HepG2 (cell line): Measurements from ENCODE around the gene USE1. TPM values are rescaled to one million over a fixed set of nuclear protein-coding genes. Genes with fewer than 3 reads are reported as not detected.

Source experiments
- CCAR2 ChIP-seq: fragments of 200-400 bp; formaldehyde crosslinking; optimal IDR thresholded peaks from 2 replicates; pipeline ENCODE3; 2018; ENCODE audit warnings: low read depth, mild to moderate bottlenecking, low read length, moderate library complexity
- CHD2 ChIP-seq: IDR thresholded peaks from 2 replicates; pipeline ENCODE4 v1.6.1; 2011; ENCODE audit warnings: low read depth, low read length, improper control_type of control experiment
- FIP1L1 ChIP-seq: fragments of 200-400 bp; formaldehyde crosslinking; IDR thresholded peaks from 2 replicates; pipeline ENCODE4 v1.6.1; 2018; ENCODE audit warnings: low read depth, mild to moderate bottlenecking, low read length, moderate library complexity, borderline replicate concordance; ENCODE audit not compliant: insufficient read depth
- GPN1 ChIP-seq: sonication (generic); formaldehyde crosslinking; IDR thresholded peaks from 2 replicates; pipeline ENCODE4 v1.5.1; 2020; ENCODE audit warnings: missing genetic modification reagents, borderline replicate concordance
- GTF2F1 ChIP-seq: fragments of 150-350 bp; IDR thresholded peaks from 2 replicates; pipeline ENCODE4 v1.6.1; 2014; ENCODE audit warnings: low read length
- HNRNPH1 ChIP-seq: fragments of 200-400 bp; formaldehyde crosslinking; optimal IDR thresholded peaks from 2 replicates; pipeline ENCODE3; 2017; ENCODE audit warnings: mild to moderate bottlenecking, low read depth, low read length
- HOXA3 ChIP-seq: sonication (generic); formaldehyde crosslinking; IDR thresholded peaks from 2 replicates; pipeline ENCODE4 v1.5.0; 2020; ENCODE audit warnings: missing genetic modification reagents
- KLF13 ChIP-seq: sonication (generic); formaldehyde crosslinking; IDR thresholded peaks from 2 replicates; pipeline ENCODE4 v1.4.0; 2020; ENCODE audit warnings: mild to moderate bottlenecking, missing genetic modification reagents
- KLF16 ChIP-seq, 2 experiments: sonication (generic) in 1 of 2; formaldehyde crosslinking in 1 of 2; IDR thresholded peaks; 2 replicates each; pipeline versions ENCODE4 v1.6.1 to v1.8.0; 2016 to 2023; ENCODE audit warnings: missing genetic modification reagents in 2 of 2, missing compliant biosample characterization in 1 of 2
- LCORL ChIP-seq, 2 experiments: fragments of 450-650 bp in 1 of 2; sonication (generic) in 1 of 2; formaldehyde crosslinking in 1 of 2; IDR thresholded peaks; 2 replicates each; pipeline versions ENCODE4 v1.5.0 to v1.6.1; 2017 to 2020; ENCODE audit warnings: antibody characterized with exemption in 1 of 2, missing genetic modification reagents in 1 of 2
- REL ChIP-seq: sonication (generic); formaldehyde crosslinking; conservative IDR thresholded peaks from 2 replicates; pipeline ENCODE4 v1.8.0; 2022; ENCODE audit warnings: mild to moderate bottlenecking, missing genetic modification reagents, moderate library complexity
- RNF219 ChIP-seq: sonication (generic); formaldehyde crosslinking; IDR thresholded peaks from 2 replicates; pipeline ENCODE4 v1.5.0; 2020; ENCODE audit warnings: mild to moderate bottlenecking, missing genetic modification reagents
- SNAI1 ChIP-seq: sonication (generic); formaldehyde crosslinking; IDR thresholded peaks from 2 replicates; pipeline ENCODE4 v1.5.0; 2020; ENCODE audit warnings: mild to moderate bottlenecking, missing genetic modification reagents, borderline replicate concordance
- STAT5B ChIP-seq: sonication (generic); formaldehyde crosslinking; IDR thresholded peaks from 2 replicates; pipeline ENCODE4 v1.4.0; 2020; ENCODE audit warnings: missing genetic modification reagents
- ZBTB49 ChIP-seq: sonication (generic); formaldehyde crosslinking; IDR thresholded peaks from 2 replicates; pipeline ENCODE4 v1.4.0; 2020; ENCODE audit warnings: missing genetic modification reagents, borderline replicate concordance
- ZFP36 ChIP-seq: fragments of 150-350 bp; IDR thresholded peaks from 2 replicates; pipeline ENCODE4 v1.6.1; 2018; ENCODE audit warnings: borderline replicate concordance, low read length, low read depth; ENCODE audit not compliant: partially characterized antibody
- ZFX ChIP-seq: sonication (generic); formaldehyde crosslinking; IDR thresholded peaks from 2 replicates; pipeline ENCODE4 v1.4.0; 2020; ENCODE audit warnings: mild to moderate bottlenecking, low read depth, missing genetic modification reagents, moderate library complexity
- ZNF326 ChIP-seq: sonication (generic); formaldehyde crosslinking; IDR thresholded peaks from 2 replicates; pipeline ENCODE4 v1.4.0; 2020; ENCODE audit warnings: missing genetic modification reagents, borderline replicate concordance
- ZNF605 ChIP-seq: sonication (generic); formaldehyde crosslinking; IDR thresholded peaks from 2 replicates; pipeline ENCODE4 v1.8.0; 2022; ENCODE audit warnings: mild to moderate bottlenecking, missing genetic modification reagents
- ZNF709 ChIP-seq: sonication (generic); formaldehyde crosslinking; IDR thresholded peaks from 2 replicates; pipeline ENCODE4 v1.5.0; 2020; ENCODE audit warnings: mild to moderate bottlenecking, missing genetic modification reagents
- ZNF710 ChIP-seq: sonication (generic); formaldehyde crosslinking; IDR thresholded peaks from 2 replicates; pipeline ENCODE4 v1.5.0; 2020; ENCODE audit warnings: mild to moderate bottlenecking, missing genetic modification reagents, borderline replicate concordance
- polyA plus RNA-seq, 8 experiments: library from polyadenylated mRNA; depleted of rRNA in 3 of 8; stranded (reverse) in 7 of 8; unstranded in 1 of 8; fragments of >200 nt; fragmentation: Illumina TruSeq in 4 of 8; extraction: Trizol in 4 of 8; gene quantifications; 2 replicates each; pipeline versions ENCODE4 v1.2.1 to v1.2.3, GENCODE V29; 2011 to 2016; ENCODE audit warnings: low read depth in 4 of 8, missing spikeins in 1 of 8, mixed read lengths in 1 of 8; ENCODE audit not compliant: insufficient read depth in 1 of 8
- total RNA-seq, 5 experiments: library from RNA; depleted of rRNA; stranded (reverse); fragments of >200 nt; fragmentation: Illumina TruSeq; extraction: Trizol; gene quantifications; 2 replicates each; pipeline ENCODE4 v1.2.3, GENCODE V29; 2016; ENCODE audit warnings: low read depth in 1 of 5

The USE1 gene
- total and polyA plus RNA-seq, 2 of the 13 experiments (the other 11 are each of a cell fraction or from before 2014, with no cell fraction given): 9.9 to 17.6 TPM

DNA sequence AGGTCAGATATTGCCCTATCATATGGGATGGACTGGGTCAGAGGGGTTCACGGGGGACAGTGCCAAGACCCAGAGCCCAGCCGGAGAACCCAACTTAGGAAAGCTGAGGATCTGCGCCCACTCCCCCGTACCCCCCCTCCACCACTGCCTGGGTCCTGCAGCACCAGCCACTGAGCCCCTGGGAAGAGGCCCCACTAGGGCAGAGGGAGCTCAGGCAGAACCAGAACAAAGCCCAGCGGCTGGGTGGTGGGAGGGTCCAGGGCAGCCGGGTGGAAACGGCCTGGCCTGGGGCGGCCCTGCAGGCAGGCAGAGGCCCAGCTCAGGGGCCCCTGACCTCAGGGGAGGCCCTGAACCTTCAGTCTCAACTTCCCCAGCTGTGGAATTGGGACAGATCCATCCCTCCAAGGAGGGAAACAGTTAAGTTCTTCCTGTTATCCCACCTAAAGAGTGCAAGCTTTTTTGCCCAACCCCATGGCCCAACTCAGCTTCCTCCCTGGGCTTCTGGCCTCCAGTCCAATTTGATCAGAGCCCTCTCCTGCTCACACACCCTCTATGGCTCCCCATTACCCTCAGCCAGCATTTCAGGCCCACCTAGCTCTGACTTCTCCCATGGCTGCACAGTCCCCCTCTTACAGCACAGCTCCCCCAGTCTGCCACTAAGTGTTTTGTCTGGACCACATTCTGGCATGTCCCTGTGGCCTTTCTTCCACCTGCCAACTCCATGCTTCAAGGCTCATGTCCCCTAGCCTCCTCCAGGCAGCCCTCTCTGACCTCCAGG, 27.5 kb downstream of the USE1 start (continued):
- no peak for TF ChIP-seq SNAI1 (CRISPR knock-in tag)
- no peak for TF ChIP-seq HNRNPH1
- TF ChIP-seq ZNF710 (CRISPR knock-in tag): no peak
- TF ChIP-seq RNF219 (CRISPR knock-in tag): no peak
- TF ChIP-seq ZFP36: peak; percentile 9
- no peak for TF ChIP-seq LCORL (IDR thresholded peaks at IDR 0.05)
- TF ChIP-seq LCORL (CRISPR knock-in tag; IDR thresholded peaks at IDR 0.05): peak; percentile 17; the same call in 1 of the 2 replicates
- peak; percentile 34; the same call in 1 of the 2 replicates for TF ChIP-seq ZNF605 (CRISPR knock-in tag)
- TF ChIP-seq GPN1 (CRISPR knock-in tag): no peak
- no peak for TF ChIP-seq STAT5B (CRISPR knock-in tag)
- TF ChIP-seq HOXA3 (CRISPR knock-in tag): peak; percentile 45; the same call in 1 of the 2 replicates
- TF ChIP-seq REL (CRISPR knock-in tag): no peak
- no peak for TF ChIP-seq ZNF326 (CRISPR knock-in tag)
- no peak for TF ChIP-seq CCAR2
- no peak for TF ChIP-seq KLF16 (CRISPR knock-in tag; IDR thresholded peaks at IDR 0.05)
- TF ChIP-seq KLF13 (CRISPR knock-in tag): no peak
- peak; percentile 66 for TF ChIP-seq ZFX (CRISPR knock-in tag)
- TF ChIP-seq ZBTB49: no peak
- no peak for TF ChIP-seq GTF2F1
- TF ChIP-seq FIP1L1: no peak
- TF ChIP-seq ZNF709 (CRISPR knock-in tag): no peak
- no peak for TF ChIP-seq CHD2
